WTC11 (cell line): ENCODE results near the gene GPS2. TPM values are rescaled to one million over a fixed set of nuclear protein-coding genes. Genes with fewer than 3 reads are reported as not detected.

Source experiments
- ATAC-seq: fragments of 200-7000 bp; cut with Tn5 transposase; 2 replicates; pipeline ENCODE4 v1.10.0; 2021; ENCODE audit warnings: mild to moderate bottlenecking, moderate library complexity
- CTCF ChIA-PET: fragments of 300-600 bp; sonication (Branson Sonifier 250); formaldehyde crosslinking; loops from one replicate; lab custom pipeline; 2021; ENCODE audit warnings: antibody characterized with exemption; lab: Charles Lee
- POLR2A ChIA-PET: fragments of 350-600 bp; sonication (Branson Sonifier 250); formaldehyde crosslinking; loops from one replicate; lab custom pipeline; 2021; ENCODE audit warnings: antibody characterized with exemption; lab: Charles Lee
- DNase-seq: peaks from one replicate; pipeline ENCODE4 v3.0.0; 2021; ENCODE audit warnings: low spot score
- H3K27ac Mint-ChIP-seq: 2 replicates; pipeline ENCODE4 v1.8.0; 2021; ENCODE audit warnings: mixed read lengths
- H3K27me3 Mint-ChIP-seq: 2 replicates; pipeline ENCODE4 v1.8.0; 2021; ENCODE audit warnings: low read depth, mild to moderate bottlenecking, moderate library complexity, mixed read lengths
- H3K36me3 Mint-ChIP-seq: 2 replicates; pipeline ENCODE4 v1.8.0; 2021; ENCODE audit warnings: mixed read lengths
- H3K4me1 Mint-ChIP-seq: 2 replicates; pipeline ENCODE4 v1.8.0; 2022; ENCODE audit warnings: mixed read lengths
- H3K4me3 Mint-ChIP-seq: 2 replicates; pipeline ENCODE4 v1.8.0; 2021; ENCODE audit warnings: mild to moderate bottlenecking, moderate library complexity, mixed read lengths
- H3K9me3 Mint-ChIP-seq: 2 replicates; pipeline ENCODE4 v1.8.0; 2021; ENCODE audit warnings: mixed read lengths
- CBFB ChIP-seq: sonication (generic); formaldehyde crosslinking; IDR thresholded peaks from 2 replicates; pipeline ENCODE4 v1.8.1; 2022; ENCODE audit warnings: mild to moderate bottlenecking, low read depth, missing genetic modification reagents
- CDX4 ChIP-seq: fragments of 250-450 bp; sonication (Bioruptor Pico); IDR thresholded peaks from 2 replicates; pipeline ENCODE4 v1.9.0; 2021; ENCODE audit warnings: moderate library complexity, mild to moderate bottlenecking, inconsistent platforms, borderline replicate concordance
- ELF4 ChIP-seq: sonication (generic); formaldehyde crosslinking; IDR thresholded peaks from 2 replicates; pipeline ENCODE4 v1.8.1; 2022; ENCODE audit warnings: low read depth, mild to moderate bottlenecking, moderate library complexity, missing genetic modification reagents
- FOXJ3 ChIP-seq: sonication (generic); formaldehyde crosslinking; IDR thresholded peaks from 2 replicates; pipeline ENCODE4 v1.9.0; 2021; ENCODE audit warnings: missing genetic modification reagents, mild to moderate bottlenecking, borderline replicate concordance
- FOXK1 ChIP-seq: sonication (generic); formaldehyde crosslinking; IDR thresholded peaks from 2 replicates; pipeline ENCODE4 v1.8.0; 2022; ENCODE audit warnings: mild to moderate bottlenecking, moderate library complexity, missing genetic modification reagents
- FOXP1 ChIP-seq: sonication (generic); formaldehyde crosslinking; IDR thresholded peaks from 2 replicates; pipeline ENCODE4 v1.8.0; 2022; ENCODE audit warnings: missing genetic modification reagents, mild to moderate bottlenecking, moderate library complexity, borderline replicate concordance
- GRHL2 ChIP-seq: fragments of 250-450 bp; sonication (Bioruptor Pico); IDR thresholded peaks from 2 replicates; pipeline ENCODE4 v1.8.0; 2022; ENCODE audit warnings: mild to moderate bottlenecking, moderate library complexity; ENCODE audit not compliant: insufficient replicate concordance, severe bottlenecking
- HMGA2 ChIP-seq: fragments of 250-450 bp; sonication (Bioruptor Pico); IDR thresholded peaks from 2 replicates; pipeline ENCODE4 v1.4.0; 2021; ENCODE audit warnings: mild to moderate bottlenecking, moderate library complexity
- RORB ChIP-seq: fragments of 250-450 bp; sonication (Bioruptor Pico); IDR thresholded peaks from 2 replicates; pipeline ENCODE4 v1.9.0; 2021; ENCODE audit warnings: mild to moderate bottlenecking
- SMAD4 ChIP-seq: sonication (generic); formaldehyde crosslinking; IDR thresholded peaks from 2 replicates; pipeline ENCODE4 v1.8.0; 2022; ENCODE audit warnings: mild to moderate bottlenecking, missing genetic modification reagents
- SOX15 ChIP-seq: fragments of 250-450 bp; sonication (Bioruptor Pico); IDR thresholded peaks from 2 replicates; pipeline ENCODE4 v1.9.0; 2021; ENCODE audit warnings: mild to moderate bottlenecking
- TEAD1 ChIP-seq: sonication (generic); formaldehyde crosslinking; IDR thresholded peaks from 2 replicates; pipeline ENCODE4 v1.8.0; 2022; ENCODE audit warnings: mild to moderate bottlenecking, missing genetic modification reagents
- TEAD4 ChIP-seq: sonication (generic); formaldehyde crosslinking; IDR thresholded peaks from 2 replicates; pipeline ENCODE4 v1.8.0; 2022; ENCODE audit warnings: mild to moderate bottlenecking, missing genetic modification reagents
- ZNF219 ChIP-seq: sonication (generic); formaldehyde crosslinking; IDR thresholded peaks from 2 replicates; pipeline ENCODE4 v1.8.0; 2023; ENCODE audit warnings: missing genetic modification reagents, mild to moderate bottlenecking, borderline replicate concordance
- ZNF281 ChIP-seq: sonication (generic); formaldehyde crosslinking; IDR thresholded peaks from 2 replicates; pipeline ENCODE4 v1.8.0; 2023; ENCODE audit warnings: mild to moderate bottlenecking, missing genetic modification reagents
- ZNF317 ChIP-seq: sonication (generic); formaldehyde crosslinking; IDR thresholded peaks from 2 replicates; pipeline ENCODE4 v1.8.1; 2023; ENCODE audit warnings: low read depth, mild to moderate bottlenecking, moderate library complexity, missing genetic modification reagents, borderline replicate concordance
- ZNF532 ChIP-seq: fragments of 250-450 bp; sonication (Bioruptor Pico); IDR thresholded peaks from 2 replicates; pipeline ENCODE4 v1.9.0; 2021; ENCODE audit warnings: mild to moderate bottlenecking, borderline replicate concordance
- ZNF671 ChIP-seq: fragments of 250-450 bp; sonication (Bioruptor Pico); IDR thresholded peaks from 2 replicates; pipeline ENCODE4 v1.8.0; 2021; ENCODE audit warnings: mild to moderate bottlenecking
- total RNA-seq: library from RNA; stranded (reverse); gene quantifications from 3 replicates; pipeline ENCODE4 v1.2.3, GENCODE V29; 2021
- TF ChIP-seq, protein P1 (sequence below): fragments of 250-450 bp; sonication (Bioruptor Pico); IDR thresholded peaks from 2 replicates; pipeline ENCODE4 v2.1.2; 2022; ENCODE audit warnings: mild to moderate bottlenecking, moderate library complexity

Gene GPS2
- total RNA-seq, 1 experiment from 2014 or later, result 55.9 TPM

- TF ChIP-seq FOXK1 (CRISPR knock-in tag) (peak; percentile 30; the same call in 1 of the 2 replicates), TEAD4 (CRISPR knock-in tag) (no peak), TEAD1 (CRISPR knock-in tag) (peak; percentile 53; the same call in 1 of the 2 replicates), ZNF219 (CRISPR knock-in tag) (no peak), CDX4 (CRISPR knock-in tag) (no peak), ELF4 (no peak)
- TF ChIP-seq, protein P1, sequence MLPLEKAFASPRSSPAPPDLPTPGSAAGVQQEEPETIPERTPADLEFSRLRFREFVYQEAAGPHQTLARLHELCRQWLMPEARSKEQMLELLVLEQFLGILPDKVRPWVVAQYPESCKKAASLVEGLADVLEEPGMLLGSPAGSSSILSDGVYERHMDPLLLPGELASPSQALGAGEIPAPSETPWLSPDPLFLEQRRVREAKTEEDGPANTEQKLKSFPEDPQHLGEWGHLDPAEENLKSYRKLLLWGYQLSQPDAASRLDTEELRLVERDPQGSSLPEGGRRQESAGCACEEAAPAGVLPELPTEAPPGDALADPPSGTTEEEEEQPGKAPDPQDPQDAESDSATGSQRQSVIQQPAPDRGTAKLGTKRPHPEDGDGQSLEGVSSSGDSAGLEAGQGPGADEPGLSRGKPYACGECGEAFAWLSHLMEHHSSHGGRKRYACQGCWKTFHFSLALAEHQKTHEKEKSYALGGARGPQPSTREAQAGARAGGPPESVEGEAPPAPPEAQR (CRISPR knock-in tag), result no peak
Observed at GRCh38 chr17:7356072-7356549, 41.0 kb upstream of the GPS2 start (continued).

- CTCF ChIA-PET, result interaction anchor here (0.6 to 6.6 kb wide), 48 partner anchors 10 to 322 kb away, joined by 3 to 69 read pairs (median 4); partner anchors contain the start of genes ACAP1, CHRNB1, NEURL4 and PLSCR3
- DNase-seq (no peak), ATAC-seq (no peak)
- H3K4me1 Mint-ChIP-seq, result peaks cover 22% of the 10 kb centered on the region
- H3K36me3 Mint-ChIP-seq, result no peaks in the 10 kb centered on the region
- H3K9me3 Mint-ChIP-seq, result no peaks in the 10 kb centered on the region
- POLR2A ChIA-PET, result interaction anchor here (1.0 to 1.5 kb wide), 4 partner anchors 13 to 90 kb away, joined by 3 to 7 read pairs (median 4); partner anchors contain the start of genes ACAP1 and TMEM256
- peaks cover 12% of the 10 kb centered on the region for H3K27me3 Mint-ChIP-seq
- TF ChIP-seq SMAD4 (CRISPR knock-in tag) (no peak), FOXK1 (CRISPR knock-in tag) (no peak), ZNF317 (CRISPR knock-in tag) (no peak), SOX15 (no peak), CBFB (CRISPR knock-in tag) (no peak), ZNF281 (CRISPR knock-in tag) (no peak), TEAD1 (CRISPR knock-in tag) (no peak), GRHL2 (CRISPR knock-in tag) (no peak), HMGA2 (CRISPR knock-in tag) (no peak), ZNF219 (CRISPR knock-in tag) (no peak), ZNF532 (CRISPR knock-in tag) (no peak), ZNF671 (CRISPR knock-in tag) (no peak), FOXP1 (CRISPR knock-in tag) (no peak), FOXJ3 (no peak), RORB (no peak)
- TF ChIP-seq, all 79 proteins: peak for 0
- Mint-ChIP-seq H3K27ac (no peak overlapping the region), H3K4me3 (no peak overlapping the region)
Observed at GRCh38 chr17:7355573-7355972, 40.4 kb upstream of the GPS2 start.
